ENCODE measurements around the gene NUP153.

The NUP153 gene

DNA sequence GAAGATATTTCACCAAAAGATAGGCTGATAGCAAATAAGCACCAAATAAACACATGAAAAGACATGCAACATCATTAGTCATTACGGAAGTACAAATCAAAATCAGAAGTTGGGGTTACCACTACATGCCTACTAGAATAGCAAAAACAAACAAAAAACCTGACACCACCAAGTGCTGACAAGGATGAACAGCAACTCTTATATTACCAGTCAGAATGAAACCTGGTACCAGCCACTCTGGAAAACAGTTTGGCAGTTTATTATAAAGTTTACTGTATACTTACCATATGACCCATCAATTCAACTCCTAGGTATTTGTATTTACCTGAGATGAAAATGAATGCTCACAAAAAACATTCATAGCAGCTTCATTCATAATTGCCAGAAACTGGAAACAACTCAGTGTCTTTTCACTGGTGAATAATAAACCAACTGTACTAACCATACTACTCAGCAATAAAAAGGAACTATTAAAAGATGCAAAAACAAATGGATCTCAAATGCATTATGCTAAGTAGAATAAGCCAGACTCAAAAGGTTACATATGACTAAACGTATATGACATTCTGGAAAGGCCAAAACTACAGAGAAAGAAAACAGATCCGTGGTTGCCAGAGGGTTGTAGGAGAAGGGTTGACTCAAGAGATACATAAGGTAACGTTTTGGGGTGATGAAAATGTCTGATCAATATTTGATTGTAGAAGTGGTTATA, 33.0 kb downstream of the NUP153 start:
- TF ChIP-seq SIN3A (IDR thresholded peaks at IDR 0.05; ENCODE audit: borderline replicate concordance, insufficient read depth, low read length): no peak
- TF ChIP-seq REST (IDR thresholded peaks at IDR 0.05; ENCODE audit: insufficient read depth in 1 of 2, low read depth in 2 of 2, low read length in 2 of 2): no peak
- TF ChIP-seq FOXP2 (optimal IDR thresholded peaks at IDR 0.05; ENCODE audit: borderline replicate concordance, extremely low read depth, extremely low read length, insufficient read depth): no peak
- TF ChIP-seq POLR2AphosphoS5 (IDR thresholded peaks at IDR 0.05; ENCODE audit: low read depth, low read length): no peak
- TF ChIP-seq TAF1 (IDR thresholded peaks at IDR 0.05; ENCODE audit: borderline replicate concordance, insufficient read depth, low read length): no peak

DNA sequence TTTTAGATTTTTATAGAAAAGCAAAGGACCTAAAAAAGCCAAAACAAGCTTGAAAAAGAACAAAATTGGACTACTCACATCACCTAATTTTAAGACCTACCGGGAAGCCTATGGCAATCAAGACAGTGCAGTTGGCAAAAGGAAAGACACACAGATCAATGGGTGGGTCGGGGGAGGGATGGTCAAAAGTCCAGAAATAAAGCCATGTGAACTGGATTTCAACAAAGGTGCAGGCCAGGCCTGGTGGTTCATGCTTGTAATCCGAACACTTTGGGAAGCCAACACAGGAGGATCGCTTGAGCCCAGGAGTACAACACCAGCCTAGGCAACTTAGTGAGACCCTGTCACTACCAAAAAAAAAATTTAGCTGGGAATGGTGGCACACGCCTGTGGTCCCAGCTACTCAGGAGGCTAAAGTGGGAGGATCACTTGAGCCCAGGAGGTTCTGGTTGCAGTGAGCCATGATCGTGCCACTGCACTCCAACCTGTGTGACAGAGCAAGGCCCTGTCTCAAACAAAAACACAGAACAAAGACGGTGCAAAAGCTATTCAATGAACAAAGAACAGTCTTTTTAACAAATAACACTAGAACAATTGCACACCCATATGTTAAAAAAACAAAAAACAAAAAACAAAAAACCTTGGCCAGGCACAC, 34.5 kb downstream of the NUP153 start:
- TF ChIP-seq FOXP2 (optimal IDR thresholded peaks at IDR 0.05; ENCODE audit: borderline replicate concordance, extremely low read depth, extremely low read length, insufficient read depth) (no peak), TAF1 (IDR thresholded peaks at IDR 0.05; ENCODE audit: borderline replicate concordance, insufficient read depth, low read length) (no peak), REST (IDR thresholded peaks at IDR 0.05; ENCODE audit: insufficient read depth in 1 of 2, low read depth in 2 of 2, low read length in 2 of 2) (no peak), SIN3A (IDR thresholded peaks at IDR 0.05; ENCODE audit: borderline replicate concordance, insufficient read depth, low read length) (no peak), POLR2AphosphoS5 (IDR thresholded peaks at IDR 0.05; ENCODE audit: low read depth, low read length) (no peak)

DNA sequence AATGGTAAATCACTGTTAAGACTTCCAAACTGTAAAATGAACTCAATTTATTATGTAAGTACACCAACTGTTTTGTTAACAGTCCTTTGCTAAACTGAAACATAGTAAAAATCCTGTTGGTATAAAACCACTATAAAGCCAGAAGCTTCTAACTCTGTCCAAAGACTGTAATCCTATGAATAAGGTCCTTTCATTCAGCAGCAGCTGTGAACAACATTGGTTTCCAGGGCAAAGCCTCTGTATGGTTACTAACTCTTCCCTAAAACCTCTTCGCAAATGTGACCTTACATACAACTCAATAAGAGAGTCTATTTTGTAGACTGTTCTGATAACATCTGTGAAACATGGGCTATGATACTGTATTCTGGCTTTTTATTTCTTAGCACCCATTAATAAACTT, 40.1 kb downstream of the NUP153 start:
- TF ChIP-seq POLR2AphosphoS5 (IDR thresholded peaks at IDR 0.05; ENCODE audit: low read depth, low read length): no peak
- no peak for TF ChIP-seq REST (IDR thresholded peaks at IDR 0.05; ENCODE audit: insufficient read depth in 1 of 2, low read depth in 2 of 2, low read length in 2 of 2)
- no peak for TF ChIP-seq TAF1 (IDR thresholded peaks at IDR 0.05; ENCODE audit: borderline replicate concordance, insufficient read depth, low read length)
- TF ChIP-seq SIN3A (IDR thresholded peaks at IDR 0.05; ENCODE audit: borderline replicate concordance, insufficient read depth, low read length): no peak
- TF ChIP-seq FOXP2 (optimal IDR thresholded peaks at IDR 0.05; ENCODE audit: borderline replicate concordance, extremely low read depth, extremely low read length, insufficient read depth): no peak

DNA sequence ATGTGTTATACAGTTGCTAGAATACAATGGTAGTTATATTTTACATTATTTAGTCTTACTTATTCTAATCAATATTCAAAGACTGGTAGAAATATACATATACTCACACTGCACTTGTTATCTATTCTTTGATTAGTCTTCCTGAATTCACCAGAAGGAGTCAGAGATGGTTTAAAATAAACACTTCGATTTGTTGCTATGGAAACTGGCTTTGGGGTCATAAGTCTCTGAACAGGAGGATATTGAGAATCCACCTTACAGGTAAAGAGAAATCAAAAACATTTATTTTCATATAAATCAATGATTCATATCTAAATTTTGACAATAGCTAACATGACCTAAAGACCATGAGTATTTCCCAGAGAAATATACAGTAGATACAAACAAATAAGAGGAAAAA, 41.6 kb downstream of the NUP153 start:
- no peak for TF ChIP-seq FOXP2 (optimal IDR thresholded peaks at IDR 0.05; ENCODE audit: borderline replicate concordance, extremely low read depth, extremely low read length, insufficient read depth)
- no peak for TF ChIP-seq POLR2AphosphoS5 (IDR thresholded peaks at IDR 0.05; ENCODE audit: low read depth, low read length)
- no peak for TF ChIP-seq REST (IDR thresholded peaks at IDR 0.05; ENCODE audit: insufficient read depth in 1 of 2, low read depth in 2 of 2, low read length in 2 of 2)
- TF ChIP-seq TAF1 (IDR thresholded peaks at IDR 0.05; ENCODE audit: borderline replicate concordance, insufficient read depth, low read length): no peak
- TF ChIP-seq SIN3A (IDR thresholded peaks at IDR 0.05; ENCODE audit: borderline replicate concordance, insufficient read depth, low read length): no peak

Measured in PFSK-1 (cell line).